MM.1S (cell line): ENCODE measurements around the gene TRIM27.
A peak's percentile ranks its signal among the peaks of the same experiment; 100 is the strongest.

ENCODE experiments used
- DNase-seq: peaks from one replicate; pipeline ENCODE4 v3.0.0-alpha.2; 2015
- H2AFZ ChIP-seq: fragments of 300-600 bp; sonication (generic); 2 replicates; pipeline ENCODE4 v1.6.0; 2016; ENCODE audit warnings: antibody characterized with exemption, low read length
- H3F3A ChIP-seq: fragments of 300-600 bp; sonication (generic); 2 replicates; pipeline ENCODE4 v1.6.1; 2016; ENCODE audit warnings: mild to moderate bottlenecking, antibody characterized with exemption, low read length, moderate library complexity, mixed read lengths; ENCODE audit not compliant: insufficient read depth
- H3K27ac ChIP-seq: fragments of 300-600 bp; sonication (generic); 2 replicates; pipeline ENCODE4 v1.5.1; 2016; ENCODE audit warnings: mild to moderate bottlenecking, low read length
- H3K27me3 ChIP-seq: fragments of 300-600 bp; sonication (generic); replicated peaks from 2 replicates; pipeline ENCODE4 v1.6.0; 2016; ENCODE audit warnings: low read length; ENCODE audit not compliant: insufficient read depth
- H3K36me3 ChIP-seq: fragments of 300-600 bp; sonication (generic); replicated peaks from 2 replicates; pipeline ENCODE4 v1.6.1; 2016; ENCODE audit warnings: mild to moderate bottlenecking, low read length, mixed read lengths; ENCODE audit not compliant: insufficient read depth
- H3K4me1 ChIP-seq: fragments of 300-600 bp; sonication (generic); 2 replicates; pipeline ENCODE4 v1.6.1; 2016; ENCODE audit warnings: low read length, mixed read lengths
- H3K4me2 ChIP-seq: fragments of 300-600 bp; sonication (generic); 2 replicates; pipeline ENCODE4 v1.6.0; 2016; ENCODE audit warnings: low read depth, low read length
- H3K4me3 ChIP-seq: fragments of 300-600 bp; sonication (generic); 2 replicates; pipeline ENCODE4 v1.5.1; 2016; ENCODE audit warnings: low read length, mixed read lengths
- H3K79me2 ChIP-seq: fragments of 300-600 bp; sonication (generic); 2 replicates; pipeline ENCODE4 v1.6.1; 2016; ENCODE audit warnings: mixed run types, low read length, mixed read lengths
- H3K9ac ChIP-seq: fragments of 300-600 bp; sonication (generic); 2 replicates; pipeline ENCODE4 v1.6.1; 2016; ENCODE audit warnings: low read length, mixed read lengths
- H3K9me2 ChIP-seq: fragments of 300-600 bp; sonication (generic); replicated peaks from 2 replicates; pipeline ENCODE4 v1.6.1; 2016; ENCODE audit warnings: mild to moderate bottlenecking, low read length, mixed read lengths; ENCODE audit not compliant: insufficient read depth
- H3K9me3 ChIP-seq: fragments of 300-600 bp; sonication (generic); replicated peaks from 2 replicates; pipeline ENCODE4 v1.6.1; 2016; ENCODE audit warnings: mild to moderate bottlenecking, low read length, mixed read lengths; ENCODE audit not compliant: insufficient read depth
- H4K20me1 ChIP-seq: fragments of 300-600 bp; sonication (generic); 2 replicates; pipeline ENCODE4 v1.6.1; 2016; ENCODE audit warnings: mild to moderate bottlenecking, low read length, moderate library complexity, mixed read lengths; ENCODE audit not compliant: insufficient read depth
- CTCF ChIP-seq: fragments of 300-600 bp; sonication (generic); IDR thresholded peaks from 2 replicates; pipeline ENCODE4 v1.5.1; 2016; ENCODE audit warnings: antibody characterized with exemption, low read length, mixed read lengths
- EZH2 ChIP-seq: fragments of 300-600 bp; sonication (generic); optimal IDR thresholded peaks from 2 replicates; pipeline ENCODE3; 2017; ENCODE audit warnings: low read depth, mild to moderate bottlenecking, antibody characterized with exemption, low read length, mixed read lengths
- EZH2phosphoT487 ChIP-seq: fragments of 300-600 bp; sonication (generic); IDR thresholded peaks from 2 replicates; pipeline ENCODE4 v1.6.1; 2018; ENCODE audit warnings: antibody characterized with exemption, low read length

TRIM27 gene

GRCh38 chr6:28927846-28928245, 4.1 kb upstream of the TRIM27 start:
- H3F3A ChIP-seq, result peaks cover 3% of the 10 kb centered on the region
- no peaks in the 10 kb centered on the region for H4K20me1 ChIP-seq
- no peaks in the 10 kb centered on the region for H3K9me3 ChIP-seq
- H2AFZ ChIP-seq, result no peak overlapping the region
- DNase-seq, result no peak
- H3K4me3 ChIP-seq, result no peak overlapping the region
- no peaks in the 10 kb centered on the region for H3K9me2 ChIP-seq
- H3K4me1 ChIP-seq, result peaks cover 6% of the 10 kb centered on the region
- H3K9ac ChIP-seq, result no peak overlapping the region
- no peaks in the 10 kb centered on the region for H3K27me3 ChIP-seq
- no peaks in the 10 kb centered on the region for H3K36me3 ChIP-seq
- H3K27ac ChIP-seq, result no peak overlapping the region
- no peak overlapping the region for H3K4me2 ChIP-seq
- no peak for TF ChIP-seq EZH2
- no peak for TF ChIP-seq CTCF
- no peak for TF ChIP-seq EZH2phosphoT487
- peaks cover 8% of the 10 kb centered on the region for H3K79me2 ChIP-seq

DNA sequence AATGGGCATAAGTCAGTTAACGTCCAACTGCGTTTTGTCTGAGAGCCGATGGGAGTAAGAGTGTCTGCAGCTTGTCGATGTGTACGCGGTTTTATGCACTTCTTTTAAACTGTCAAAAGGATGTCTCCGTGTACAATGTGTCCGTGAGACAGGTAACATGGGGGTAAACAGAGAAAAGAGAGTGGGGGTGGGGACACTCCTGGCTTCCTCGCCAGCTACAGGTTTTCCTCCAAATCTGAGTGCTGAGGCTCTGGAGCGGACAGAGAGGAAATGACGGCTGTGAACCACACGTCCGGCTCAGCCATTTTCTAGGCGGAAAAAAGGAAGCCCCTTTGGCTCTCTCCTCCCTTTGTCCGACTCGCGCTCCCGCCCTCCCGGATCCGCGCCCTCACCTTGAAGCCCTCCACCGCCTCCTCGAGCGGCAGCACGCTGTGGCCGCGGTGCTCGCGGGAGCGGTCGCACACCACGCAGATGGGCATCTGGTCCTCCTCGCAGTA, 916 bp downstream of the TRIM27 start:
- H3K4me2 ChIP-seq, result peak overlapping the region; percentile 83
- no peaks in the 10 kb centered on the region for H3K27me3 ChIP-seq
- peak overlapping the region; percentile 88 for H3K4me3 ChIP-seq
- TF ChIP-seq EZH2, result no peak
- TF ChIP-seq EZH2phosphoT487, result no peak
- peaks cover 50% of the 10 kb centered on the region for H3K79me2 ChIP-seq
- peak overlapping the region; percentile 97 for H2AFZ ChIP-seq
- peaks cover 3% of the 10 kb centered on the region for H3F3A ChIP-seq
- peak; percentile 36 for DNase-seq
- H3K4me1 ChIP-seq, result peaks cover 18% of the 10 kb centered on the region
- H3K9ac ChIP-seq, result peak overlapping the region; percentile 93
- H3K27ac ChIP-seq, result peak overlapping the region; percentile 92
- no peaks in the 10 kb centered on the region for H3K9me2 ChIP-seq
- no peaks in the 10 kb centered on the region for H3K9me3 ChIP-seq
- no peaks in the 10 kb centered on the region for H4K20me1 ChIP-seq
- peaks cover 6% of the 10 kb centered on the region for H3K36me3 ChIP-seq

DNA sequence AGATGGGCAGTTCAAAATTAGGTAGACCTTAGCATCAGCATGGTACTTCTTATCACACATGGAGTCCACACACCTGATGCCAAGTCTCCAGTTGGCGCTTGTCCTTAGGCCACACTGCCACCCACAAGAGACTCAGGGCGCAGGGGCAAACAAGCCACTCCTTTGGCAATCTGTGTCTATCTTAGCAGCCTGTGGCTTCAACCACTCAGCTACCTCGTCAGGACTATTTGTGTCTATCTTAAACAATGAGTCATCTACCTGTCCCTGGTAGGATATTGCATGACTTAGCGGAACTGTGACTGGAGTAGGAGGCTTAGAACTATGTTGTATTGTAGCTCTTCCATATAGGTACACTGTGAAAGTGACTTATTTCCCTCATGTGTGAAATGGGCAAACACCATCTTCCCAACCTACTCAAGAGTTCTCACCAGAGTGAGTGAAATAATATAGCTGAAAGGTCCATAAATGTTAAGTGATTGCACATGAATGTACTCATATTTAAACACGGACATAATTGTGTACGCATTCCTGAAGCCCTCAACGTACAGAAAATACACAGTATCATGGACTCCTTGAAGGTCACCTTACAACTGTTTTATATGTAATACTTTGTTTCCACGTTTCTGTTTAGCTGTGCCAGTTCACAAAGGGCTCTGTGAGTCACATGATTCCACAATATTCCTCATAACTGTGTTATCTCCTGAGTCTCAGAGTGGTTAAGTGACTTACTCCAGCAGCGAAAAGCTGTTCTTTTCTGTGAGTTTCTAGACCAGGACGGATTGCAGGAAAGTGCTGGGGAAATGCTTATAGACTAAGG, 1.6 kb downstream of the TRIM27 start:
- peaks cover 18% of the 10 kb centered on the region for H3K4me1 ChIP-seq
- no peaks in the 10 kb centered on the region for H3K9me3 ChIP-seq
- TF ChIP-seq CTCF, result no peak
- TF ChIP-seq EZH2, result no peak
- TF ChIP-seq EZH2phosphoT487, result no peak
- DNase-seq, result peak; percentile 30
- peaks cover 6% of the 10 kb centered on the region for H3K36me3 ChIP-seq
- H3K27me3 ChIP-seq, result no peaks in the 10 kb centered on the region
- H3K27ac ChIP-seq, result peak overlapping the region; percentile 92; the same call in 1 of the 2 replicates
- no peaks in the 10 kb centered on the region for H3K9me2 ChIP-seq
- H3K4me2 ChIP-seq, result peak overlapping the region; percentile 83
- peaks cover 3% of the 10 kb centered on the region for H3F3A ChIP-seq
- H3K79me2 ChIP-seq, result peaks cover 50% of the 10 kb centered on the region
- peak overlapping the region; percentile 93 for H3K9ac ChIP-seq
- H3K4me3 ChIP-seq, result peak overlapping the region; percentile 88
- no peaks in the 10 kb centered on the region for H4K20me1 ChIP-seq
- H2AFZ ChIP-seq, result peak overlapping the region; percentile 97

DNA sequence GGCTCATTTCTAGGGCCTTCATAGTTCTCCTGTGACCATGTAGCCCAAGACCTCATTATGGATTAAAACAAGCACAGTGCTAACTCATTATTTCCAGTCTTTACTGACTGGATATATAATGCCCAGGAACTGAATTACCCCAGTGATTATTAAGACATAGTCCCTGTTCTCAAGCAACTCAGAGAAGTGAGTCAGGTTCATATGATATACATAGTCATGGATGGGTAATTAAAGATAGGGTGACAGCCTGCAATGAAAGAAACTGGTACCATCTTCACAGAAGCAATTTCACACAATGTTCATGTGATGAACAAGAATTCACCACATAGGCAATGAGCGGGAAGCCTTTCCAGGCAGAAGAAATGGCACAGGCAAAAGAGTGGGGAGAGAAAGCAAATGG, 3.5 kb downstream of the TRIM27 start:
- H3K4me1 ChIP-seq, result peaks cover 18% of the 10 kb centered on the region
- no peaks in the 10 kb centered on the region for H3K9me2 ChIP-seq
- no peak overlapping the region for H3K4me3 ChIP-seq
- H3K27me3 ChIP-seq, result no peaks in the 10 kb centered on the region
- peaks cover 6% of the 10 kb centered on the region for H3K36me3 ChIP-seq
- H3K4me2 ChIP-seq, result no peak overlapping the region
- no peak overlapping the region for H3K27ac ChIP-seq
- no peak overlapping the region for H2AFZ ChIP-seq
- H3K9ac ChIP-seq, result no peak overlapping the region
- peaks cover 58% of the 10 kb centered on the region for H3K79me2 ChIP-seq
- H4K20me1 ChIP-seq, result no peaks in the 10 kb centered on the region
- no peak for DNase-seq
- no peaks in the 10 kb centered on the region for H3K9me3 ChIP-seq
- no peak for TF ChIP-seq EZH2
- TF ChIP-seq CTCF, result no peak
- TF ChIP-seq EZH2phosphoT487, result no peak
- peaks cover 3% of the 10 kb centered on the region for H3F3A ChIP-seq
